H9 (cell line): ENCODE measurements around the gene THTPA. TPM values are rescaled to one million over a fixed set of nuclear protein-coding genes. Genes with fewer than 3 reads are reported as not detected.

Experiments used
- DNase-seq: peaks from one replicate; pipeline ENCODE4 v3.0.0-alpha.2; 2017
- H2AFZ ChIP-seq: one replicate; pipeline ENCODE4 v1.6.1; 2013; ENCODE audit warnings: mild to moderate bottlenecking, low read length, control low read depth, moderate library complexity
- H2AK5ac ChIP-seq: 2 replicates; pipeline ENCODE4 v1.6.1; 2013; ENCODE audit warnings: low read length, control low read depth, mixed read lengths; ENCODE audit not compliant: insufficient read length
- H2BK120ac ChIP-seq: one replicate; pipeline ENCODE4 v1.6.1; 2013; ENCODE audit warnings: low read depth, mild to moderate bottlenecking, low read length, control low read depth, inconsistent platforms; ENCODE audit not compliant: poor library complexity, severe bottlenecking
- H2BK12ac ChIP-seq: 2 replicates; pipeline ENCODE4 v1.6.1; 2013; ENCODE audit warnings: low read length, control low read depth, mixed read lengths, low read depth; ENCODE audit not compliant: insufficient read length
- H2BK15ac ChIP-seq: 2 replicates; pipeline ENCODE4 v1.6.1; 2013; ENCODE audit warnings: low read depth, low read length, control low read depth
- H2BK20ac ChIP-seq: one replicate; pipeline ENCODE4 v1.6.1; 2013; ENCODE audit warnings: low read depth, mild to moderate bottlenecking, low read length, control low read depth, inconsistent platforms; ENCODE audit not compliant: poor library complexity, severe bottlenecking
- H2BK5ac ChIP-seq: 2 replicates; pipeline ENCODE4 v1.6.1; 2013; ENCODE audit warnings: low read length, control low read depth, mixed read lengths; ENCODE audit not compliant: insufficient read length
- H3K14ac ChIP-seq: 2 replicates; pipeline ENCODE4 v1.6.1; 2013; ENCODE audit warnings: low read length, control low read depth; ENCODE audit not compliant: insufficient read depth
- H3K18ac ChIP-seq: 2 replicates; pipeline ENCODE4 v1.6.1; 2013; ENCODE audit warnings: low read depth, mild to moderate bottlenecking, mixed read lengths, low read length, control low read depth; ENCODE audit not compliant: insufficient read length
- H3K23ac ChIP-seq: 2 replicates; pipeline ENCODE4 v1.6.1; 2013; ENCODE audit warnings: low read length, control low read depth, mixed read lengths, low read depth; ENCODE audit not compliant: insufficient read length
- H3K23me2 ChIP-seq: 2 replicates; pipeline ENCODE4 v1.6.1; 2013; ENCODE audit warnings: low read depth, mild to moderate bottlenecking, mixed read lengths, low read length, control low read depth; ENCODE audit not compliant: insufficient read length, poor library complexity, severe bottlenecking
- H3K27ac ChIP-seq: 2 replicates; pipeline ENCODE4 v1.5.1; 2013; ENCODE audit warnings: low read length, control low read depth, mixed read lengths, low read depth; ENCODE audit not compliant: insufficient read length
- H3K27me3 ChIP-seq: 2 replicates; pipeline ENCODE4 v1.6.1; 2013; ENCODE audit warnings: low read length, control low read depth, inconsistent platforms; ENCODE audit not compliant: insufficient read depth
- H3K4ac ChIP-seq: 2 replicates; pipeline ENCODE4 v1.6.1; 2013; ENCODE audit warnings: low read depth, mild to moderate bottlenecking, control low read depth, inconsistent platforms, low read length, moderate library complexity
- H3K4me1 ChIP-seq: 2 replicates; pipeline ENCODE4 v1.6.1; 2013; ENCODE audit warnings: low read length, control low read depth, inconsistent platforms; ENCODE audit not compliant: insufficient read depth
- H3K4me2 ChIP-seq: 2 replicates; pipeline ENCODE4 v1.6.1; 2013; ENCODE audit warnings: low read length, control low read depth, mixed read lengths; ENCODE audit not compliant: insufficient read length, insufficient read depth
- H3K56ac ChIP-seq: 2 replicates; pipeline ENCODE4 v1.6.1; 2013; ENCODE audit warnings: low read depth, mild to moderate bottlenecking, mixed read lengths, low read length, control low read depth; ENCODE audit not compliant: insufficient read length
- H3K79me1 ChIP-seq: 2 replicates; pipeline ENCODE4 v1.6.1; 2013; ENCODE audit warnings: low read depth, mild to moderate bottlenecking, moderate library complexity, low read length, control low read depth, inconsistent platforms; ENCODE audit not compliant: insufficient read depth, poor library complexity, severe bottlenecking
- H3K79me2 ChIP-seq: 2 replicates; pipeline ENCODE4 v1.6.1; 2013; ENCODE audit warnings: low read length, control low read depth, inconsistent platforms; ENCODE audit not compliant: insufficient read depth
- H3K9ac ChIP-seq: 2 replicates; pipeline ENCODE4 v1.6.1; 2013; ENCODE audit warnings: low read length, control low read depth, mixed read lengths; ENCODE audit not compliant: insufficient read length; ENCODE audit errors: extremely low read depth
- H3K9me3 ChIP-seq: one replicate; pipeline ENCODE4 v1.6.1; 2013; ENCODE audit warnings: low read depth, low read length, inconsistent platforms; ENCODE audit not compliant: control insufficient read depth
- H3T11ph ChIP-seq: one replicate; pipeline ENCODE4 v1.6.1; 2013; ENCODE audit warnings: mild to moderate bottlenecking, low read length, control low read depth, inconsistent platforms
- H4K20me1 ChIP-seq: one replicate; pipeline ENCODE4 v1.6.1; 2013; ENCODE audit not compliant: control insufficient read depth, insufficient read length, insufficient read depth
- H4K5ac ChIP-seq: 2 replicates; pipeline ENCODE4 v1.6.1; 2013; ENCODE audit warnings: low read depth, mild to moderate bottlenecking, mixed read lengths, low read length, control low read depth; ENCODE audit not compliant: insufficient read length
- H4K8ac ChIP-seq: replicated peaks from 2 replicates; pipeline ENCODE4 v1.6.1; 2013; ENCODE audit warnings: low read length, control low read depth, mixed read lengths, low read depth; ENCODE audit not compliant: insufficient read length
- H4K91ac ChIP-seq: 2 replicates; pipeline ENCODE4 v1.6.1; 2013; ENCODE audit warnings: low read depth, mild to moderate bottlenecking, moderate library complexity, mixed read lengths, low read length, control low read depth; ENCODE audit not compliant: insufficient read length
- H3K27ac Mint-ChIP-seq, 3 experiments: 2 replicates in 2 of 3; 3 replicates in 1 of 3; pipeline ENCODE4 v1.8.0; 2020 to 2021; ENCODE audit warnings: mixed read lengths in 3 of 3, mild to moderate bottlenecking in 1 of 3, moderate library complexity in 1 of 3
- H3K27me3 Mint-ChIP-seq: 2 replicates; pipeline ENCODE4 v1.8.0; 2021; ENCODE audit warnings: low read depth, mild to moderate bottlenecking, moderate library complexity, mixed read lengths
- H3K36me3 Mint-ChIP-seq, 3 experiments: 2 replicates in 2 of 3; 3 replicates in 1 of 3; pipeline ENCODE4 v1.8.0; 2020 to 2021; ENCODE audit warnings: low read depth in 3 of 3, mixed read lengths in 3 of 3; ENCODE audit not compliant: insufficient read depth in 1 of 3
- H3K4me1 Mint-ChIP-seq, 2 experiments: 2 replicates each; pipeline ENCODE4 v1.8.0; 2020; ENCODE audit warnings: mixed read lengths in 2 of 2
- H3K4me3 Mint-ChIP-seq, 2 experiments: 2 replicates in 1 of 2; 3 replicates in 1 of 2; pipeline ENCODE4 v1.8.0; 2020 to 2021; ENCODE audit warnings: mild to moderate bottlenecking in 2 of 2, mixed read lengths in 2 of 2, moderate library complexity in 1 of 2
- H3K9me3 Mint-ChIP-seq, 2 experiments: 2 replicates in 1 of 2; 3 replicates in 1 of 2; pipeline ENCODE4 v1.8.0; 2020; ENCODE audit warnings: mild to moderate bottlenecking in 2 of 2, mixed read lengths in 2 of 2, moderate library complexity in 1 of 2
- WGBS: extraction: QIAGEN DNeasy Blood & Tissue Kit; methylation state at CpG from one replicate; pipeline ENCODE4 v1.1.7; 2013; ENCODE audit warnings: missing lambda C conversion rate, low lambda C conversion rate, mixed read lengths; ENCODE audit not compliant: insufficient read length; ENCODE audit errors: extremely low coverage; 5-methylcytosine and 5-hydroxymethylcytosine counted together
- total RNA-seq: library from RNA; stranded (reverse); gene quantifications from 2 replicates; pipeline ENCODE4 v1.2.1, GENCODE V29; 2021
- TF ChIP-seq, protein P1 (sequence below): fragments of 200-600 bp; sonication (generic); conservative IDR thresholded peaks from 3 replicates; pipeline ENCODE4 v1.8.0; 2021; ENCODE audit warnings: antibody characterized with exemption, mild to moderate bottlenecking

Gene THTPA
- total RNA-seq, 1 experiment from 2014 or later: 15.6 TPM

DNA sequence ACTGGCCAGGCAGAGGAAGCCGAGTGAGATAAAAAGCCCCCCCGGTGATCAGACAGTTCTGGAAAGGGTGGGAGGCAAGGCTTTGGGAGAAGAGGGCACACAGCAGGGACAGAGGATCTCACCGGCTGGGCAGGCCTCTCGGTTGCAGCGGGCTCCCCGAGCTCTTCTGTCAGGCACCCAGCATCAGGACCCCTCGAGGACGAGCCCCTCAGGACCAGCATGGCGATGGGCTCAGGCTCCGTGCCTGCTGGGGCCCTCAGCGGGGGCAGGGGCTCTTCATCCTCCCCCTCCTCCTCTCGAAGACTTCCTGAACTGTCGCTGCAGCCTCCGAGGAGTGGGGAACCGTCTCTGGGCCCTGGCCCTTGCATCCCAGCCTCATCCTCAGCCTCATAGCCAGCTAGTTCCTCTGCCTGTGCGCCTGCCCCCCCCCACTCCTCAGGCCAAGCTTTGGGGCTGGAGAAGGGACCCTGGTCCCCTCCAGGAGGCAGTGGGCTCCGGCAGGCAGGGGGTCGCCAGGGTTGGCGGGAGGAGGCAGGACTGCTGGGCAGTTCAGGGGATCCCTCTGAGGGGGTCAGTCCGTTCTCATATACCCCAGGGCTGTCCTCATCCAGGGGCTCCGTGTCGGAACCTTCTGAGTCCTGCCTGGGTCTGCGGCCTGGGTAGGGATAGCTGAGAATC lies 14.9 kb downstream of the THTPA start:
- Histone ChIP-seq H4K8ac (no peak overlapping the region), H2BK15ac (no peak overlapping the region), H3K27ac (no peak overlapping the region), H3K4ac (no peak overlapping the region), H3K79me2 (no peaks in the 10 kb centered on the region), H3K14ac (no peak overlapping the region; the same call in 1 of the 2 replicates), H3T11ph (no peak overlapping the region), H2AK5ac (no peak overlapping the region), H3K4me1 (peaks cover 9% of the 10 kb centered on the region), H2BK5ac (no peak overlapping the region), H3K27me3 (no peaks in the 10 kb centered on the region; the same call in 1 of the 2 replicates), H4K5ac (no peak overlapping the region), H3K23ac (no peak overlapping the region), H3K79me1 (no peaks in the 10 kb centered on the region), H3K23me2 (peaks cover 8% of the 10 kb centered on the region), H3K18ac (no peak overlapping the region), H2BK12ac (no peak overlapping the region), H4K20me1 (peaks cover 5% of the 10 kb centered on the region), H3K4me2 (no peak overlapping the region), H2BK120ac (no peak overlapping the region), H3K56ac (no peak overlapping the region), H2BK20ac (no peak overlapping the region), H3K9ac (no peak overlapping the region), H4K91ac (no peak overlapping the region), H3K9me3 (no peaks in the 10 kb centered on the region), H2AFZ (no peak overlapping the region)
- peaks cover 3 to 39% (median 30%) of the 10 kb centered on the region in 3 experiments for H3K36me3 Mint-ChIP-seq
- no CpG with 5 or more reads among the region's 23 CpGs for WGBS
- peaks cover 29% of the 10 kb centered on the region for H3K27me3 Mint-ChIP-seq
- TF ChIP-seq, protein P1, sequence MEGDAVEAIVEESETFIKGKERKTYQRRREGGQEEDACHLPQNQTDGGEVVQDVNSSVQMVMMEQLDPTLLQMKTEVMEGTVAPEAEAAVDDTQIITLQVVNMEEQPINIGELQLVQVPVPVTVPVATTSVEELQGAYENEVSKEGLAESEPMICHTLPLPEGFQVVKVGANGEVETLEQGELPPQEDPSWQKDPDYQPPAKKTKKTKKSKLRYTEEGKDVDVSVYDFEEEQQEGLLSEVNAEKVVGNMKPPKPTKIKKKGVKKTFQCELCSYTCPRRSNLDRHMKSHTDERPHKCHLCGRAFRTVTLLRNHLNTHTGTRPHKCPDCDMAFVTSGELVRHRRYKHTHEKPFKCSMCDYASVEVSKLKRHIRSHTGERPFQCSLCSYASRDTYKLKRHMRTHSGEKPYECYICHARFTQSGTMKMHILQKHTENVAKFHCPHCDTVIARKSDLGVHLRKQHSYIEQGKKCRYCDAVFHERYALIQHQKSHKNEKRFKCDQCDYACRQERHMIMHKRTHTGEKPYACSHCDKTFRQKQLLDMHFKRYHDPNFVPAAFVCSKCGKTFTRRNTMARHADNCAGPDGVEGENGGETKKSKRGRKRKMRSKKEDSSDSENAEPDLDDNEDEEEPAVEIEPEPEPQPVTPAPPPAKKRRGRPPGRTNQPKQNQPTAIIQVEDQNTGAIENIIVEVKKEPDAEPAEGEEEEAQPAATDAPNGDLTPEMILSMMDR: no peak
- no peaks in the 10 kb centered on the region for H3K9me3 Mint-ChIP-seq
- H3K27ac Mint-ChIP-seq: no peak overlapping the region
- H3K4me3 Mint-ChIP-seq: no peak overlapping the region
- H3K4me1 Mint-ChIP-seq: peaks cover 42 to 46% of the 10 kb centered on the region in 2 experiments
- peak; percentile 17 for DNase-seq
